Fibroblast of lung (primary cell): ENCODE results near the gene SBNO2.

ENCODE experiments used
- EZH2 ChIP-seq: IDR thresholded peaks from 2 replicates; pipeline ENCODE4 v1.5.1; 2012; ENCODE audit warnings: low read length, control low read depth, mild to moderate bottlenecking; ENCODE audit errors: missing control alignments
- TF ChIP-seq, protein P1 (sequence below), 2 donors: IDR thresholded peaks in 1 of 2; conservative IDR thresholded peaks in 1 of 2; 1 replicate in 1 of 2; 2 replicates in 1 of 2; pipeline ENCODE4 v1.5.1; 2011 to 2012; ENCODE audit warnings: low read length in 2 of 2, control low read depth in 1 of 2, inconsistent platforms in 1 of 2, low read depth in 1 of 2, mild to moderate bottlenecking in 1 of 2

- TF ChIP-seq, protein P1, sequence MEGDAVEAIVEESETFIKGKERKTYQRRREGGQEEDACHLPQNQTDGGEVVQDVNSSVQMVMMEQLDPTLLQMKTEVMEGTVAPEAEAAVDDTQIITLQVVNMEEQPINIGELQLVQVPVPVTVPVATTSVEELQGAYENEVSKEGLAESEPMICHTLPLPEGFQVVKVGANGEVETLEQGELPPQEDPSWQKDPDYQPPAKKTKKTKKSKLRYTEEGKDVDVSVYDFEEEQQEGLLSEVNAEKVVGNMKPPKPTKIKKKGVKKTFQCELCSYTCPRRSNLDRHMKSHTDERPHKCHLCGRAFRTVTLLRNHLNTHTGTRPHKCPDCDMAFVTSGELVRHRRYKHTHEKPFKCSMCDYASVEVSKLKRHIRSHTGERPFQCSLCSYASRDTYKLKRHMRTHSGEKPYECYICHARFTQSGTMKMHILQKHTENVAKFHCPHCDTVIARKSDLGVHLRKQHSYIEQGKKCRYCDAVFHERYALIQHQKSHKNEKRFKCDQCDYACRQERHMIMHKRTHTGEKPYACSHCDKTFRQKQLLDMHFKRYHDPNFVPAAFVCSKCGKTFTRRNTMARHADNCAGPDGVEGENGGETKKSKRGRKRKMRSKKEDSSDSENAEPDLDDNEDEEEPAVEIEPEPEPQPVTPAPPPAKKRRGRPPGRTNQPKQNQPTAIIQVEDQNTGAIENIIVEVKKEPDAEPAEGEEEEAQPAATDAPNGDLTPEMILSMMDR (conservative IDR thresholded peaks at IDR 0.05 in 1 of 2, IDR thresholded peaks at IDR 0.05 in 1 of 2; ENCODE audit: low read depth in 1 of 2, low read length in 2 of 2) = no peak
- no peak for TF ChIP-seq EZH2
Measured at GRCh38 chr19:1101337-1101698, 72.8 kb downstream of the SBNO2 start.
